ENCODE results near the gene C1orf105.

Gene C1orf105

DNA sequence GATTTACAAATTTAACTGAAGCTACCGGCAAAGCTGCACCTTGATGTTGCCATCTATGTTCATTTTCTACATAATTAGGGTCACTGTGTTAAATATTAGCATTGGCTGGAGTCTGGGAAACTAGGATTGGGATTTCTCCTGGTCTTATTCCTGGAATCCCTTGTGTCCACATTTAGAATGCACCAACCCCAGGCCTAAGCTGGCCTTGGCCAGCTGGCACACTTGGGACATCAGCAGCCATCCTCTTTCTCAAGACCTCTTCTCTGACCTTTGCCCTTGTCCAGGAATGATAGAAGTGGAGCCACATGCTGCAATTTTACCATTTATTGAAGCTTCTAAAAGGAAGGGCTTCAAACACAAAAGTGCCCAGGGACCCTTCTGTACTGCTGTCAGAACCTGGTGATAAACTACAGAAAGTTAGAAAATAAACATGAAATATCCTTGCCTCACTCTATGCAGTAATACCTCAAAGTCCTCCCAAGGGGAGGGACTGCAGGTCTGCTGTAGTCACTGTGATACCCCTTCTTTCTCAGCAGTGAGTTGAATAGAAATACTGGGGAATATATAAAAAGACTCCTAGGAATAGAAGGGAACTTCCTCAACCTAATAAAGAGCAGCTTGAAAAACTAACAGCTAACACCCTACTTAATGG is 37.1 kb downstream of the C1orf105 start:
- no peak for DNase-seq (ENCODE audit: low read depth in 2 of 2)

DNA sequence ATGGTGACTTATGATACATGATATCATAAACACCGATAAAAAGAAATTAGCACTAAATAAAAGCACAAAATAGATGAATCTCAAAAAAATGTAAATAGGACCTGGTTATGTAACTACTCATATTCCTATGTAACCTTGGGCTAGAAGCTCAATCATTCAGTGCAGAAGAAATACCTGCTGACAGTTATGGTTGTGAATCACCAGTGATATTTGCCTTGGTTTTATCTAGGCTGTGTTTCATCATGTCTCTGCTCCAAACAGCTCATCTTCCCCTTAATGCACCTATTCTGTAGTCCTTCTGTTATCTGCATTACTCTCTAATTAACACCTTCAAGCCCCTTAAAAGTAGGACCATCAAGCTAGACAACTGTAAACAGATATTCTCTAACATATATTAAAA is 39.7 kb downstream of the C1orf105 start:
- no peak for DNase-seq (ENCODE audit: low read depth in 2 of 2)

DNA sequence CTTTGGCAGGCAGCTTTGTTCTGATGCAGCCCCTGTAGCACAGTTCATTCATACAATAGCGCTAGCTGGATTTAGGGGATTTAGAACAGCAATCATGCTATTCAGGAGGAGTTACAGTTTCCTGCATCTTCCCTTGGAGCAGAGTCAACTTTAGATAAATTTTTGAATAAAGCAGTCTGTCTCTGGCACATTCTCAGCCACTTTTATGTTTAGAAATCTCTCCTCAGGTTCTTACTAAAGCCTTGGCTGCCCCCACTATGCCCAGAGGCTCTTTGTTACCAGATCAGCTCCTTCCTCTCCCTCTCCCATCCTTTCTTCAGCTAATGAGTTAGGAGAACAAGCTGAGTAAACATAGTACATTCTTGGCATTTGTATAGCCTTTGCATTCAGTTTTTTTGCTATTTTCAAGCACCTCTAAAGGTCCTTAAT is 40.4 kb downstream of the C1orf105 start:
- no peak for DNase-seq (ENCODE audit: low read depth in 2 of 2)

DNA sequence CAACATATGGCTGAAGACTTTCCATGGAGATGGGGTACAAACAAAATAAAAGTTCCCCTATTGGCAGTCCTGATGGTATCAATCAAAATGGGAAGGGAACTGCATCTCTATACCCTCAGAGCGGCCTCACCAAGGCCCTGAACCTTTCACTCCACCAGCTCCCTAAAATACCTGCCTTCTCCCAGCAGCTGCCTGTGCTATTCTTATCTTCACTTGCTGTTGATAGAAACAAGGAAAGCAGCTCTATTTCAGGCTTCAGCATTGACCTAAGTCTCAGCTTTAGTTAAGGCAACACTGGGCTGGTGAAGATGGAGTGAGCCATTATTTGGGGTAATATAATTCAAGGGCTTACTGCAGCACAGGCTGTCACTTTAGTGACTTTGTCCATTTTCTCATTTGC is 45.1 kb downstream of the C1orf105 start:
- no peak for DNase-seq (ENCODE audit: low read depth in 2 of 2)

DNA sequence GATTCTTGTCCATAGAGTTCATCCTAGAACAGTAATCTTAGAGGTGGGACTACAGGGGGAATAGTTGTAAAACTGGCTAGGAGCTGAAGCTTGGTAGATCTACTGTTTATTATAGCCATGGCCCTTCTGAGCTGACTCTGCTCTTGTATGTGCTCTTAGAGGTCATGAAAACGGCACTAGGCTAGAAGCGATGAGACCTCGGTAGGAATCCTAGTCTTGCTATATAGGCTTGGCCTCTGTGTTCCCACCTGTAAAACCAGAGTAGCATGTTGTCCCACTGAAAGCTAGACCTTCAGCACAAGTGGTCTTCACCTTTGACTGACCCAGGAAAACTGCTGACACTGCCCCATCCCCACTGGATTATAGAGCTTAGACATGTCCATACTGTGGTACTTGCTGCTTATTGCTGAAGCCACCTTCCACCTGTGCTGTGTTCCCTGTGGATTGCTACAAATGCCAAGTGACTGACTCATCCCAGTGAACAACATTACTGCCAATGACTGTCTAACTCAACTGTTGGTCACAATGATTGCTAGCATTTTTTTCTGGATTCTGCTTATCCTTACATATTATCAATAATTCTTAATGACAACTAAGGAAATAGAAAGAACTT is 46.4 kb downstream of the C1orf105 start:
- DNase-seq (ENCODE audit: low read depth in 2 of 2), result no peak

GRCh38 chr1:172467446-172467845 is 47.0 kb downstream of the C1orf105 start:
- no peak for DNase-seq (ENCODE audit: low read depth in 2 of 2)

DNA sequence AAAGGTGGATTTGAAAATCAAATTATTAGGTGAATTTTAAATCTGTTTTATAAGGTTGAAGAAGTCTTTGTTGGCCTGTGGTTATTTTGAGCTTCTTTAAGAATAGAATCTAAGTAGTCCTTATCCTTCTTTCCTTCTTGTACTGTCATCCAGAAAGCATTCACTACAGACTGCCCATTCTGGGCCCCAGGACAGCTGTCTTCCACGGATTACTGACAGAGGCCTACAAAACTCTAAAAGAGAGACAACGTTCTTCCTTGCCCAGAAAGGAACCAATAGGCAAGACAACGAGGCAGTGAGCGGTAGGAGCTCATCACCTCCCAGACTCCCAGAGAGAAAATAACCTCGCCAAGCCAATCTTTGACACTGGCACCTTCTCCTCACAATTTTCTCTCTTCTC is 47.8 kb downstream of the C1orf105 start:
- DNase-seq (ENCODE audit: low read depth in 2 of 2), result no peak

GRCh38 chr1:172469717-172470116 is 49.2 kb downstream of the C1orf105 start:
- DNase-seq (ENCODE audit: low read depth in 2 of 2), result no peak

- DNase-seq (ENCODE audit: low read depth in 2 of 2), result no peak
Measured at GRCh38 chr1:172470149-172470548, 49.7 kb downstream of the C1orf105 start.

DNA sequence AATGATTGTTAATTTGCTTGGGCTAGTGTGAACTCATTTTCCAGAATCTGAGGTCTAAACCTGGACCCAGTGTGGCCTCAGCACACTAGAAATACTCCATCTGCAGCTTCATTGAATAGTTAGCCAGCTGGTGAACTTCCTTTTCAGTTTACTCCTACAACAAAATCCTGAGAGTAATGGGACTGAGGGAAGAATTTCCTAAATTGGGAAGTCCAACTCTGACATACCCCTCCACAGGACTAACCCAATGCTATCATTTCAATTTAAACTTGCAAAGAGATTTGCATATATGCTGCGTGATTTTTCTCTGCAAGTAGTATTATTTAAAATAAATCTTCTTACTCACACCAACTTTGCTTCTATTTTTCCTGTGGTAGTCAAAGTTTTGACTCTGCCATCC is 51.2 kb downstream of the C1orf105 start:
- DNase-seq (ENCODE audit: low read depth in 2 of 2), result no peak

- no peak for DNase-seq (ENCODE audit: low read depth in 2 of 2)
Measured at GRCh38 chr1:172472495-172472894, 52.0 kb downstream of the C1orf105 start.

- DNase-seq (ENCODE audit: low read depth in 2 of 2), result no peak
Measured at GRCh38 chr1:172473302-172473701, 52.8 kb downstream of the C1orf105 start.

GRCh38 chr1:172473842-172474241 is 53.4 kb downstream of the C1orf105 start:
- DNase-seq (ENCODE audit: low read depth in 2 of 2), result no peak

GRCh38 chr1:172476218-172476811 is 55.8 kb downstream of the C1orf105 start:
- DNase-seq (ENCODE audit: low read depth in 2 of 2), result no peak

DNA sequence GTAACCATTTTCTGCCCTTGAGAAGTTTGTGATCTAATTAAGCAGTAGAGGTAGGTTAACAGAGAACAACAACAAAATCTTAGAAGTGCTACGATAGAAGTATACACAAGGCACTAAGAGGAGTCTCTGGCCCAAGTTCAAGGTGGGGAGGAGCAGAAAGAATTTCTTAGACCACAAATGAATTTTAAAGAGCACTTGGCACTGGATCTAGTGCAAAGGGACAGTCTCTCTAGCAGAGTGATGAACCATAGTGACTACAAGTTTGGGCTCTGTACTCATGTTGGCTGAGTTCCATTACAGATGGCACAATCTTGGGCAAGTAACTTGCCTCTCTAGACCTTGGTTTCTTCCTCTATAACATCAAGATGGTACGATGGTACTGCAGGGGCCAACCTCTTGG is 56.7 kb downstream of the C1orf105 start:
- no peak for DNase-seq (ENCODE audit: low read depth in 2 of 2)

DNA sequence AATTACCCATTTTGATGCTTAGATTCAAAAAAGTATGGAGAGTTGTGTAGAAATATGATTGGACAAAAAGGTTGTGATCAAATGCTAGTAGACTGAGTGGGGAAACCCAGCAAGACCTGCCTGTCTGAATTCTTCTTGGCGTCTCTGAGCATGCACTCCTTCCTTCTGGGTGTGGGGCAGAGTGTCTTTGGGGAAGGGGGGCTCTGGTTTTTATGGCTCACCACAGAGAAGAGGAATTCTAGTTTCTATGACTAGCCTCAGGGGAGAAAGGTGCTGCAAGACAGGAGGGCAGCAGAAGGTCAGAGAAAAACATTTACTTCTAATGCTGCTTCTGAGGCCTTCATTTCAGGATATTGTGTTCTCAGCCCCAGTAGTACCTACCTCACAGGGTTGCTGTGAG is 57.3 kb downstream of the C1orf105 start:
- DNase-seq (ENCODE audit: low read depth in 2 of 2), result no peak

GRCh38 chr1:172478485-172478884 is 58.0 kb downstream of the C1orf105 start:
- DNase-seq (ENCODE audit: low read depth in 2 of 2), result no peak

GRCh38 chr1:172480431-172480830 is 59.9 kb downstream of the C1orf105 start:
- DNase-seq (ENCODE audit: low read depth in 2 of 2), result no peak

GRCh38 chr1:172482044-172482443 is 61.6 kb downstream of the C1orf105 start:
- DNase-seq (ENCODE audit: low read depth in 2 of 2), result no peak

DNA sequence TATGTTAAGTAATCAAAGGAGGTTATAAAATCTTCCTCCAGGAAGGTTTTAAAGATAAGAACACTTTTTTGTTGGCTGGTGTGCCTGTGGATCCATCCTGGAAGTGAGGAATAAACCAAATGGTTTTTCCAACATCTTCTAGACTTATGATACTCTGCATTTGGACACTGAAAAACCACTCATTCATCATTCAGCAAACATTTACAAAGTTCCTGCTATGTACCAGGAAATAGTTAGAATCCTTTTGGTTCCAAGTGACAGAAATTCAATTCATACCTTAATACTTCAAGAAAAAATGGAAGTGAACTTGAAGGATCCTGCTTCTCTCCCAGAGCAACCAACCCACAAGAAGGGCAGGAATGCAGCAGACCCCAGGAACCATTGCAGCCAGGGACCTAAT is 63.0 kb downstream of the C1orf105 start:
- no peak for DNase-seq (ENCODE audit: low read depth in 2 of 2)

GRCh38 chr1:172484252-172484651 is 63.8 kb downstream of the C1orf105 start:
- no peak for DNase-seq (ENCODE audit: low read depth in 2 of 2)

DNA sequence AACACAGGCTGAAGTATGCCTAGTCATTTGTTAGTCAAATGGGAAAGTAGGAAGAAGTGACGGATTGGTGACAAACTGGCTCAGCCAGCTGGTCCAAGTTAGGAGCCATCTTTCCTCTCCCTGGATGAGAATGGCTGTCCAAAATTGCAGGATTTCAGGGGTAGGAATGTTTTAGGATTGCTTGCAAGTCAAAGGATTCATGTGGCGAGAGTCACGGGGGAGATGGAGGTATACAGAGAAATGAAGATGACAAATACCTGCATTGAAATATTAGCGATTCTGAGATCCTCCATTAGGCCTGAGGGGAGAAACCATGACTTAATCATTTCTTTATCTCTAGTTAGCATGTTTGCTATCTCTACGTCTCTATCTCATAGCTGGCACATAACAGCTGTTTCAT is 65.1 kb downstream of the C1orf105 start:
- no peak for DNase-seq (ENCODE audit: low read depth in 2 of 2)

DNA sequence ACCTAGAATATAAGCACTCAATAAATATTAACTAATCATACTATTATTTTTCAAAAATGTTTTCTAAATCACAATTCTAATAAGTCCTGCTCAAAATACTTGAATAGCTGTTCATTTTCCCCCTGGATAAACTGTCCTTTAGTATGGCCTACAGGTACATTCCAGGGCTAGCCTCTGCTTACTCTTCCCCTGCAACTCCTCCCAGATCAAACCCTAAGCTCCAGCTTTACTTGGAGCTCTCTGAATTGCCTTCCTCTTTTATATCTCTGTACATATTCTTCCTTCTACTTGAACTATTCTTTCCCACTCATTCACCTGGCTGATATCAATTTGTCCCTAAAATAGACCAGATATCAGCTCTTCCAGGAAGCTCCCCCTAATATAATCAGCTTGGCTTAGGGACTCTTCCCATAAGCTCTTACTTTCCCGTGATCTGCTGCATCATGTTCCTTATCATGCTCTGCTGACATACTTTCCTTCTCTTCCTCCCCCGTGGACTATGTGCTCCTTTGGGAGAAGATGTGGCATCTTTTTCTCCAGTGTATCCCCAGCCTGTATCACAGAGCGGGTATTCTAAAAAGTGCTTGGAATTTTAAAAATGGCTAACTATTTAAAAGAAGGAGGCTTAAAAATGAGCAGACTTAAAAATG is 66.4 kb downstream of the C1orf105 start:
- DNase-seq (ENCODE audit: low read depth in 2 of 2), result no peak
